H9 (cell line): ENCODE results near the gene JPT2. TPM values are rescaled to one million over a fixed set of nuclear protein-coding genes. Genes with fewer than 3 reads are reported as not detected.

Source experiments
- DNase-seq: peaks from one replicate; pipeline ENCODE4 v3.0.0-alpha.2; 2017
- H2AFZ ChIP-seq: one replicate; pipeline ENCODE4 v1.6.1; 2013; ENCODE audit warnings: mild to moderate bottlenecking, low read length, control low read depth, moderate library complexity
- H2AK5ac ChIP-seq: 2 replicates; pipeline ENCODE4 v1.6.1; 2013; ENCODE audit warnings: low read length, control low read depth, mixed read lengths; ENCODE audit not compliant: insufficient read length
- H2BK120ac ChIP-seq: one replicate; pipeline ENCODE4 v1.6.1; 2013; ENCODE audit warnings: low read depth, mild to moderate bottlenecking, low read length, control low read depth, inconsistent platforms; ENCODE audit not compliant: poor library complexity, severe bottlenecking
- H2BK12ac ChIP-seq: 2 replicates; pipeline ENCODE4 v1.6.1; 2013; ENCODE audit warnings: low read length, control low read depth, mixed read lengths, low read depth; ENCODE audit not compliant: insufficient read length
- H2BK15ac ChIP-seq: 2 replicates; pipeline ENCODE4 v1.6.1; 2013; ENCODE audit warnings: low read depth, low read length, control low read depth
- H2BK20ac ChIP-seq: one replicate; pipeline ENCODE4 v1.6.1; 2013; ENCODE audit warnings: low read depth, mild to moderate bottlenecking, low read length, control low read depth, inconsistent platforms; ENCODE audit not compliant: poor library complexity, severe bottlenecking
- H2BK5ac ChIP-seq: 2 replicates; pipeline ENCODE4 v1.6.1; 2013; ENCODE audit warnings: low read length, control low read depth, mixed read lengths; ENCODE audit not compliant: insufficient read length
- H3K14ac ChIP-seq: 2 replicates; pipeline ENCODE4 v1.6.1; 2013; ENCODE audit warnings: low read length, control low read depth; ENCODE audit not compliant: insufficient read depth
- H3K18ac ChIP-seq: 2 replicates; pipeline ENCODE4 v1.6.1; 2013; ENCODE audit warnings: low read depth, mild to moderate bottlenecking, mixed read lengths, low read length, control low read depth; ENCODE audit not compliant: insufficient read length
- H3K23ac ChIP-seq: 2 replicates; pipeline ENCODE4 v1.6.1; 2013; ENCODE audit warnings: low read length, control low read depth, mixed read lengths, low read depth; ENCODE audit not compliant: insufficient read length
- H3K23me2 ChIP-seq: 2 replicates; pipeline ENCODE4 v1.6.1; 2013; ENCODE audit warnings: low read depth, mild to moderate bottlenecking, mixed read lengths, low read length, control low read depth; ENCODE audit not compliant: insufficient read length, poor library complexity, severe bottlenecking
- H3K27ac ChIP-seq: 2 replicates; pipeline ENCODE4 v1.5.1; 2013; ENCODE audit warnings: low read length, control low read depth, mixed read lengths, low read depth; ENCODE audit not compliant: insufficient read length
- H3K27me3 ChIP-seq: 2 replicates; pipeline ENCODE4 v1.6.1; 2013; ENCODE audit warnings: low read length, control low read depth, inconsistent platforms; ENCODE audit not compliant: insufficient read depth
- H3K4ac ChIP-seq: 2 replicates; pipeline ENCODE4 v1.6.1; 2013; ENCODE audit warnings: low read depth, mild to moderate bottlenecking, control low read depth, inconsistent platforms, low read length, moderate library complexity
- H3K4me1 ChIP-seq: 2 replicates; pipeline ENCODE4 v1.6.1; 2013; ENCODE audit warnings: low read length, control low read depth, inconsistent platforms; ENCODE audit not compliant: insufficient read depth
- H3K4me2 ChIP-seq: 2 replicates; pipeline ENCODE4 v1.6.1; 2013; ENCODE audit warnings: low read length, control low read depth, mixed read lengths; ENCODE audit not compliant: insufficient read length, insufficient read depth
- H3K56ac ChIP-seq: 2 replicates; pipeline ENCODE4 v1.6.1; 2013; ENCODE audit warnings: low read depth, mild to moderate bottlenecking, mixed read lengths, low read length, control low read depth; ENCODE audit not compliant: insufficient read length
- H3K79me1 ChIP-seq: 2 replicates; pipeline ENCODE4 v1.6.1; 2013; ENCODE audit warnings: low read depth, mild to moderate bottlenecking, moderate library complexity, low read length, control low read depth, inconsistent platforms; ENCODE audit not compliant: insufficient read depth, poor library complexity, severe bottlenecking
- H3K79me2 ChIP-seq: 2 replicates; pipeline ENCODE4 v1.6.1; 2013; ENCODE audit warnings: low read length, control low read depth, inconsistent platforms; ENCODE audit not compliant: insufficient read depth
- H3K9ac ChIP-seq: 2 replicates; pipeline ENCODE4 v1.6.1; 2013; ENCODE audit warnings: low read length, control low read depth, mixed read lengths; ENCODE audit not compliant: insufficient read length; ENCODE audit errors: extremely low read depth
- H3K9me3 ChIP-seq: one replicate; pipeline ENCODE4 v1.6.1; 2013; ENCODE audit warnings: low read depth, low read length, inconsistent platforms; ENCODE audit not compliant: control insufficient read depth
- H3T11ph ChIP-seq: one replicate; pipeline ENCODE4 v1.6.1; 2013; ENCODE audit warnings: mild to moderate bottlenecking, low read length, control low read depth, inconsistent platforms
- H4K20me1 ChIP-seq: one replicate; pipeline ENCODE4 v1.6.1; 2013; ENCODE audit not compliant: control insufficient read depth, insufficient read length, insufficient read depth
- H4K5ac ChIP-seq: 2 replicates; pipeline ENCODE4 v1.6.1; 2013; ENCODE audit warnings: low read depth, mild to moderate bottlenecking, mixed read lengths, low read length, control low read depth; ENCODE audit not compliant: insufficient read length
- H4K8ac ChIP-seq: replicated peaks from 2 replicates; pipeline ENCODE4 v1.6.1; 2013; ENCODE audit warnings: low read length, control low read depth, mixed read lengths, low read depth; ENCODE audit not compliant: insufficient read length
- H4K91ac ChIP-seq: 2 replicates; pipeline ENCODE4 v1.6.1; 2013; ENCODE audit warnings: low read depth, mild to moderate bottlenecking, moderate library complexity, mixed read lengths, low read length, control low read depth; ENCODE audit not compliant: insufficient read length
- H3K27ac Mint-ChIP-seq, 3 experiments: 2 replicates in 2 of 3; 3 replicates in 1 of 3; pipeline ENCODE4 v1.8.0; 2020 to 2021; ENCODE audit warnings: mixed read lengths in 3 of 3, mild to moderate bottlenecking in 1 of 3, moderate library complexity in 1 of 3
- H3K27me3 Mint-ChIP-seq: 2 replicates; pipeline ENCODE4 v1.8.0; 2021; ENCODE audit warnings: low read depth, mild to moderate bottlenecking, moderate library complexity, mixed read lengths
- H3K36me3 Mint-ChIP-seq, 3 experiments: 2 replicates in 2 of 3; 3 replicates in 1 of 3; pipeline ENCODE4 v1.8.0; 2020 to 2021; ENCODE audit warnings: low read depth in 3 of 3, mixed read lengths in 3 of 3; ENCODE audit not compliant: insufficient read depth in 1 of 3
- H3K4me1 Mint-ChIP-seq, 2 experiments: 2 replicates each; pipeline ENCODE4 v1.8.0; 2020; ENCODE audit warnings: mixed read lengths in 2 of 2
- H3K4me3 Mint-ChIP-seq, 2 experiments: 2 replicates in 1 of 2; 3 replicates in 1 of 2; pipeline ENCODE4 v1.8.0; 2020 to 2021; ENCODE audit warnings: mild to moderate bottlenecking in 2 of 2, mixed read lengths in 2 of 2, moderate library complexity in 1 of 2
- H3K9me3 Mint-ChIP-seq, 2 experiments: 2 replicates in 1 of 2; 3 replicates in 1 of 2; pipeline ENCODE4 v1.8.0; 2020; ENCODE audit warnings: mild to moderate bottlenecking in 2 of 2, mixed read lengths in 2 of 2, moderate library complexity in 1 of 2
- WGBS: extraction: QIAGEN DNeasy Blood & Tissue Kit; methylation state at CpG from one replicate; pipeline ENCODE4 v1.1.7; 2013; ENCODE audit warnings: missing lambda C conversion rate, low lambda C conversion rate, mixed read lengths; ENCODE audit not compliant: insufficient read length; ENCODE audit errors: extremely low coverage; 5-methylcytosine and 5-hydroxymethylcytosine counted together
- total RNA-seq: library from RNA; stranded (reverse); gene quantifications from 2 replicates; pipeline ENCODE4 v1.2.1, GENCODE V29; 2021
- TF ChIP-seq, protein P1 (sequence below): fragments of 200-600 bp; sonication (generic); conservative IDR thresholded peaks from 3 replicates; pipeline ENCODE4 v1.8.0; 2021; ENCODE audit warnings: antibody characterized with exemption, mild to moderate bottlenecking

JPT2 gene
- total RNA-seq, 1 experiment from 2014 or later: 206 TPM

DNA sequence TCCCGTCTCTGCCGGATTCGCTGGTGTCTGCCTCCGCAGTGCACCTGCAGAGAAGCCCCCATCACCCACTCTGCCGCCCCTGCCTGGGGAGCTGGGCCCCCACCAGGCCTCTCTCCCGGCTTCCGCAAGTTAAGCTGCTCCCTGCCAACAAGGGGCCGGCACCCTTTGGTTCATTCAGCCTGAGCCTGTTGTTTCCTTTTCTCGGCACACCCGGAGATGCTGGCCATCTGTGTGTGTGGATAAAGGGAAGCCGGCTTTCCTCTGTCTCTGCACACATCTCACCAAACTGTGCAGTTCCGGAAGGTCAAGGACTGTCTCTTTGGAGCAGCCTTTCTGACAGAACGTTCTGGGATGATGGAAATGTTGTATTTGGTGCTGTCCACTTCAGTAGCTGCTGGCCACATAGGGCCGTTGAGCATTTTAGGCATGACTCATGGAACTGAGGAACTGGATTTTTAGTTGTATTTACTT lies 34.7 kb downstream of the JPT2 start:
- H3K23me2 ChIP-seq: no peaks in the 10 kb centered on the region
- H2BK20ac ChIP-seq: no peak overlapping the region
- H3K4me1 ChIP-seq: no peaks in the 10 kb centered on the region
- H2BK12ac ChIP-seq: no peak overlapping the region
- no peak overlapping the region for H2BK120ac ChIP-seq
- H3K79me2 ChIP-seq: peaks cover 4% of the 10 kb centered on the region; the same call in 1 of the 2 replicates
- no peak overlapping the region for H4K5ac ChIP-seq
- H2AK5ac ChIP-seq: no peak overlapping the region
- H4K8ac ChIP-seq: no peak overlapping the region
- no peaks in the 10 kb centered on the region for H4K20me1 ChIP-seq
- no peak overlapping the region for H3K4ac ChIP-seq
- H3K27ac Mint-ChIP-seq: peak overlapping the region in 1 of 3 experiments; percentile 63; a peak in 1 of 7 replicates
- no peak overlapping the region for H4K91ac ChIP-seq
- no CpG with 5 or more reads among the region's 14 CpGs for WGBS
- no peak overlapping the region for H2BK5ac ChIP-seq
- H3K56ac ChIP-seq: no peak overlapping the region
- TF ChIP-seq, protein P1, sequence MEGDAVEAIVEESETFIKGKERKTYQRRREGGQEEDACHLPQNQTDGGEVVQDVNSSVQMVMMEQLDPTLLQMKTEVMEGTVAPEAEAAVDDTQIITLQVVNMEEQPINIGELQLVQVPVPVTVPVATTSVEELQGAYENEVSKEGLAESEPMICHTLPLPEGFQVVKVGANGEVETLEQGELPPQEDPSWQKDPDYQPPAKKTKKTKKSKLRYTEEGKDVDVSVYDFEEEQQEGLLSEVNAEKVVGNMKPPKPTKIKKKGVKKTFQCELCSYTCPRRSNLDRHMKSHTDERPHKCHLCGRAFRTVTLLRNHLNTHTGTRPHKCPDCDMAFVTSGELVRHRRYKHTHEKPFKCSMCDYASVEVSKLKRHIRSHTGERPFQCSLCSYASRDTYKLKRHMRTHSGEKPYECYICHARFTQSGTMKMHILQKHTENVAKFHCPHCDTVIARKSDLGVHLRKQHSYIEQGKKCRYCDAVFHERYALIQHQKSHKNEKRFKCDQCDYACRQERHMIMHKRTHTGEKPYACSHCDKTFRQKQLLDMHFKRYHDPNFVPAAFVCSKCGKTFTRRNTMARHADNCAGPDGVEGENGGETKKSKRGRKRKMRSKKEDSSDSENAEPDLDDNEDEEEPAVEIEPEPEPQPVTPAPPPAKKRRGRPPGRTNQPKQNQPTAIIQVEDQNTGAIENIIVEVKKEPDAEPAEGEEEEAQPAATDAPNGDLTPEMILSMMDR: no peak
- H3K27me3 Mint-ChIP-seq: 0 out of 2 replicates have a peak, but pooled peaks cover 1% of the 10 kb centered on the region
- H3K9me3 Mint-ChIP-seq: no peaks in the 10 kb centered on the region
- H3K79me1 ChIP-seq: peaks cover 16% of the 10 kb centered on the region
- H3K14ac ChIP-seq: no peak overlapping the region; the same call in 1 of the 2 replicates
- no peaks in the 10 kb centered on the region for H3K36me3 Mint-ChIP-seq
- H2BK15ac ChIP-seq: no peak overlapping the region
- no peak overlapping the region for H2AFZ ChIP-seq
- H3K9ac ChIP-seq: no peak overlapping the region
- H3K23ac ChIP-seq: no peak overlapping the region
- H3K9me3 ChIP-seq: no peaks in the 10 kb centered on the region
- no peak overlapping the region for H3K4me3 Mint-ChIP-seq
- no peaks in the 10 kb centered on the region for H3K27me3 ChIP-seq
- H3K18ac ChIP-seq: no peak overlapping the region
- DNase-seq: no peak
- no peak overlapping the region for H3T11ph ChIP-seq
- no peak overlapping the region for H3K27ac ChIP-seq
- H3K4me1 Mint-ChIP-seq: peaks cover 28 to 29% of the 10 kb centered on the region in 2 experiments
- no peak overlapping the region for H3K4me2 ChIP-seq
